Eye (tissue), 1 donor: ENCODE data around the gene EPN3.

Experiments used
- DNase-seq: peaks from one replicate; pipeline ENCODE4 v3.0.0-alpha.2; 2015

Gene EPN3

GRCh38 chr17:50572541-50572940 lies 40.0 kb downstream of the EPN3 start:
- DNase-seq = no peak

GRCh38 chr17:50573866-50574611 lies 41.5 kb downstream of the EPN3 start:
- DNase-seq = peak; percentile 64

GRCh38 chr17:50575581-50576210 lies 43.2 kb downstream of the EPN3 start:
- DNase-seq = no peak

- DNase-seq = no peak
Measured at GRCh38 chr17:50576864-50577263, 44.3 kb downstream of the EPN3 start.

GRCh38 chr17:50577451-50577954 lies 45.0 kb downstream of the EPN3 start:
- no peak for DNase-seq

- no peak for DNase-seq
Measured at GRCh38 chr17:50578173-50578572, 45.6 kb downstream of the EPN3 start.

GRCh38 chr17:50579399-50579798 lies 46.9 kb downstream of the EPN3 start:
- no peak for DNase-seq

- DNase-seq = no peak
Measured at GRCh38 chr17:50580646-50581045, 48.1 kb downstream of the EPN3 start.

GRCh38 chr17:50581316-50581715 lies 48.8 kb downstream of the EPN3 start:
- no peak for DNase-seq

- DNase-seq = no peak
Measured at GRCh38 chr17:50582741-50583140, 50.2 kb downstream of the EPN3 start.

- DNase-seq = no peak
Measured at GRCh38 chr17:50583641-50584040, 51.1 kb downstream of the EPN3 start.

- DNase-seq = no peak
Measured at GRCh38 chr17:50584116-50584515, 51.6 kb downstream of the EPN3 start.

GRCh38 chr17:50584749-50585148 lies 52.2 kb downstream of the EPN3 start:
- no peak for DNase-seq

- no peak for DNase-seq
Measured at GRCh38 chr17:50585346-50585745, 52.8 kb downstream of the EPN3 start.

GRCh38 chr17:50585891-50586290 lies 53.4 kb downstream of the EPN3 start:
- no peak for DNase-seq

GRCh38 chr17:50586421-50587247 lies 54.1 kb downstream of the EPN3 start:
- no peak for DNase-seq

GRCh38 chr17:50587571-50587970 lies 55.0 kb downstream of the EPN3 start:
- no peak for DNase-seq

GRCh38 chr17:50588391-50589049 lies 56.0 kb downstream of the EPN3 start:
- no peak for DNase-seq

GRCh38 chr17:50589095-50589705 lies 56.7 kb downstream of the EPN3 start:
- no peak for DNase-seq

- no peak for DNase-seq
Measured at GRCh38 chr17:50590946-50591737, 58.6 kb downstream of the EPN3 start.

- peak; percentile 91 for DNase-seq
Measured at GRCh38 chr17:50593321-50593720, 60.8 kb downstream of the EPN3 start.
